ENCODE results near the gene IP6K1.
"Not testable (repeated sequence)": the region's sequence is repeated elsewhere in the genome, so short reads cannot be mapped to it uniquely, and the experiment has no call there.

Gene IP6K1

GRCh38 chr3:49793486-49794085 lies 7.2 kb upstream of the IP6K1 start:
- no peak for DNase-seq (ENCODE audit: low read depth)

- DNase-seq (ENCODE audit: low read depth): no peak
Observed at GRCh38 chr3:49792371-49793150, 6.2 kb upstream of the IP6K1 start.

- no peak for DNase-seq (ENCODE audit: low read depth)
Observed at GRCh38 chr3:49791571-49791970, 5.2 kb upstream of the IP6K1 start.

GRCh38 chr3:49790626-49791411 lies 4.5 kb upstream of the IP6K1 start:
- DNase-seq (ENCODE audit: low read depth): no peak

- no peak for DNase-seq (ENCODE audit: low read depth)
Observed at GRCh38 chr3:49788056-49788455, 1.7 kb upstream of the IP6K1 start.

- DNase-seq (ENCODE audit: low read depth): no peak
Observed at GRCh38 chr3:49787536-49787935, 1.2 kb upstream of the IP6K1 start.

GRCh38 chr3:49787182-49787464 lies 781 bp upstream of the IP6K1 start:
- no peak for DNase-seq (ENCODE audit: low read depth)

- no peak for DNase-seq (ENCODE audit: low read depth)
Observed at GRCh38 chr3:49785565-49786356, 581 bp downstream of the IP6K1 start.

- DNase-seq (ENCODE audit: low read depth): not testable (repeated sequence)
Observed at GRCh38 chr3:49782277-49782676, 4.1 kb downstream of the IP6K1 start.

- no peak for DNase-seq (ENCODE audit: low read depth)
Observed at GRCh38 chr3:49781415-49782199, 4.7 kb downstream of the IP6K1 start.

GRCh38 chr3:49780975-49781365 lies 5.4 kb downstream of the IP6K1 start:
- not testable (repeated sequence) for DNase-seq (ENCODE audit: low read depth)

- DNase-seq (ENCODE audit: low read depth): no peak
Observed at GRCh38 chr3:49780080-49780974, 6.0 kb downstream of the IP6K1 start.

- DNase-seq (ENCODE audit: low read depth): no peak
Observed at GRCh38 chr3:49779358-49780079, 6.8 kb downstream of the IP6K1 start.

- not testable (repeated sequence) for DNase-seq (ENCODE audit: low read depth)
Observed at GRCh38 chr3:49776101-49776500, 10.2 kb downstream of the IP6K1 start.

GRCh38 chr3:49775538-49775937 lies 10.8 kb downstream of the IP6K1 start:
- no peak for DNase-seq (ENCODE audit: low read depth)

GRCh38 chr3:49772703-49773102 lies 13.6 kb downstream of the IP6K1 start:
- DNase-seq (ENCODE audit: low read depth): no peak

- no peak for DNase-seq (ENCODE audit: low read depth)
Observed at GRCh38 chr3:49771340-49771938, 14.9 kb downstream of the IP6K1 start.

- no peak for DNase-seq (ENCODE audit: low read depth)
Observed at GRCh38 chr3:49769926-49770325, 16.4 kb downstream of the IP6K1 start.

- no peak for DNase-seq (ENCODE audit: low read depth)
Observed at GRCh38 chr3:49769286-49769915, 16.9 kb downstream of the IP6K1 start.
